HG02588 (cell line): ENCODE data around the gene YPEL1.

ENCODE experiments used
- ATAC-seq: cut with Tn5 transposase; IDR thresholded peaks from one replicate; pipeline ENCODE4 v1.9.1; 2021; ENCODE audit warnings: mild to moderate bottlenecking, moderate library complexity; ENCODE audit not compliant: unreplicated experiment

The YPEL1 gene

GRCh38 chr22:21660904-21661303 is 74.7 kb downstream of the YPEL1 start:
- ATAC-seq = no peak

GRCh38 chr22:21659864-21660525 is 75.6 kb downstream of the YPEL1 start:
- ATAC-seq = no peak

- ATAC-seq = peak; percentile 70
These were observed 78.1 kb downstream of the YPEL1 start for GRCh38 chr22:21657360-21658032.

DNA sequence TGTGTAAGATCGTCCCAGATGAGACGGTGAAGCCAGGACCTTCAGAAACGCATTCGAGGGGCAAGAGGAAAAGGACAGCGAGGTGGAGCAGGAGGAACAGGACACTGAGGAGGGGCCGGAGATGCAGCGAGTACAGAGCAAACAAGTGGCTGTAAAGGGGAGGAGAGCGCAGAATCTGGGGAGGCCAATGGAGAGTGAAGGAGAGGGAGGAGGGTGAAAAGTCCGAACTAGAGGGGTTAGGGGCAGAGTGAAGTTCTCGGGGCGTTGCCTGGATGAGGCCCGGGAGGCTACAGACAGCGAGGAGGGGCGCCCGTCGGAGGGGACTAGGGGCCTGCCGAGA is 78.6 kb downstream of the YPEL1 start:
- ATAC-seq = no peak

GRCh38 chr22:21652547-21653545 is 82.7 kb downstream of the YPEL1 start:
- ATAC-seq = no peak

GRCh38 chr22:21652010-21652546 is 83.5 kb downstream of the YPEL1 start:
- peak; percentile 83 for ATAC-seq

GRCh38 chr22:21651521-21652009 is 84.0 kb downstream of the YPEL1 start:
- ATAC-seq = peak; percentile 28

DNA sequence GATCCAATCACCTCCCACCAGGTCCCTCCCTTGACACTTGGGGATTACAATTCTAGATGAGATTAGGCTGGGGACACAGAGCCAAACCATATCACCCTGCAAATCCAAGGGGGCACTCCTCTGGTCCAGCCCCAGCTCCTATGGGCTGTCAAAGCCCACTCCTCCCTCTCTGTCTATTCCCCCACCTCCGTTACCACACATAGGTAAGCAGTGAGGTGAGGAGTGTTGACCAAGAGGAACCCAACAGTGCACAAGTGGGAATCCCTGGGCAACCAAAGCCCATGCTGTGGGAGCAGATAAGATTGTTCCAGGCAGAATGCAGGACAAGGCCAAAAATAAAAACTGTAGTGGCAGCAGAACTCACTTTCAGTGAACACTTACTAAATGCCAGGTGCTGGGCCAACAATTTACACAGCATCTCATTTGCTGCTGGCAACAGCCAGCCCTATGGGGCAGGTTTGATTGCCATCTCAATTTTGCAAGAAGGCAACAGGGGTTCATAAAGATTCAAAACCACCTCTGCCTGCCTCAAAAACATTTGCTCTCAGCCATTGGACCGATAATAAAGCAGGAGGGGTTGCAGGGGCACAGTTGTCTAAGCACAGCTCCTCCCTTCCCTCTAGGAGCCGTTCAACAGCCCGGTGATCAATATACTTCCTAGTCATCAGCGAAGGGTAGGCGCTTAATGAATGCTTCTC is 84.6 kb downstream of the YPEL1 start:
- no peak for ATAC-seq

DNA sequence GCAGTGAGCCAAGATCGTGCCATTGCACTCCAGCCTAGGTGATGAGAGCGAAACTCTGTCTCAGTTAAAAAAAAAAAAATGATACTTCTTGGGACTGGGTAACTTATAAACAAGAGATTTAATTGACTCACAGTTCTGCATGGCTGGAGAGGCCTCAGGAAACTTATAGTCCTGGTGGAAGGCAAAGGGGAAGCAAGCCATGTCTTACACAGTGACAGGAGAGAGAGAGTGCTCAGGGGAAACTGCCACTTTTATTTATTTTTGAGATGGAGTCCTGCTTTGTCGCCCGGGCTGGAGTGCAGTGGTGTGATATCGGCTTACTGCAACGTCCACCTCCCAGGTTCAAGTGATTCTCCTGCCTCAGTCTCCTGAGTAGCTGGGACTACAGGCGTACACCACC is 85.3 kb downstream of the YPEL1 start:
- no peak for ATAC-seq
